GM10266 (cell line): ENCODE data around the gene SLC25A21.

ENCODE experiments used
- DNase-seq: peaks from one replicate; pipeline ENCODE4 v3.0.0; 2012; ENCODE audit errors: extremely low spot score
- CTCF ChIP-seq: IDR thresholded peaks from 2 replicates; pipeline ENCODE4 v1.5.1; 2012; ENCODE audit warnings: mild to moderate bottlenecking, low read depth; ENCODE audit not compliant: control insufficient read depth, insufficient read depth; ENCODE audit errors: missing control alignments

The SLC25A21 gene

GRCh38 chr14:36751106-36751505 is 421.3 kb downstream of the SLC25A21 start:
- no peak for TF ChIP-seq CTCF
- no peak for DNase-seq

- no peak for DNase-seq
- TF ChIP-seq CTCF, result no peak
Measured at GRCh38 chr14:36750244-36750643, 422.2 kb downstream of the SLC25A21 start.

GRCh38 chr14:36748610-36749213 is 423.7 kb downstream of the SLC25A21 start:
- DNase-seq, result no peak

GRCh38 chr14:36747411-36748184 is 424.8 kb downstream of the SLC25A21 start:
- no peak for DNase-seq
- TF ChIP-seq CTCF, result peak; percentile 30

More at GRCh38 chr14:36748610-36749213, 423.7 kb downstream of the SLC25A21 start:
- TF ChIP-seq CTCF, result no peak

- no peak for TF ChIP-seq CTCF
- DNase-seq, result no peak
Measured at GRCh38 chr14:36746872-36747271, 425.5 kb downstream of the SLC25A21 start.

- DNase-seq, result no peak
- TF ChIP-seq CTCF, result no peak
Measured at GRCh38 chr14:36741858-36742257, 430.5 kb downstream of the SLC25A21 start.

GRCh38 chr14:36738269-36738668 is 434.1 kb downstream of the SLC25A21 start:
- DNase-seq, result no peak
- TF ChIP-seq CTCF, result no peak
